K562 (cell line): Measurements from ENCODE around the gene RPL10A. TPM values are rescaled to one million over a fixed set of nuclear protein-coding genes. Genes with fewer than 3 reads are reported as not detected.

Source experiments
- CBFA2T3 ChIP-seq: fragments of 450-650 bp; IDR thresholded peaks from 2 replicates; pipeline ENCODE4 v1.6.1; 2017
- HDAC2 ChIP-seq: fragments of 450-650 bp; IDR thresholded peaks from 2 replicates; pipeline ENCODE4 v1.6.1; 2016; ENCODE audit warnings: mild to moderate bottlenecking
- SRSF3 ChIP-seq: fragments of 200-400 bp; formaldehyde crosslinking; IDR thresholded peaks from 2 replicates; pipeline ENCODE4 v1.6.1; 2016; ENCODE audit warnings: mild to moderate bottlenecking, low read length, moderate library complexity; ENCODE audit not compliant: insufficient read depth
- ZBTB8A ChIP-seq: fragments of 450-650 bp; IDR thresholded peaks from 2 replicates; pipeline ENCODE4 v1.6.1; 2018; ENCODE audit warnings: mild to moderate bottlenecking, moderate library complexity; ENCODE audit not compliant: partially characterized antibody
- ZEB2 ChIP-seq: fragments of 450-650 bp; IDR thresholded peaks from 2 replicates; pipeline ENCODE4 v1.6.1; 2016
- ZFP36 ChIP-seq: fragments of 150-350 bp; IDR thresholded peaks from 2 replicates; pipeline ENCODE4 v1.6.1; 2018; ENCODE audit warnings: low read length, low read depth; ENCODE audit not compliant: partially characterized antibody
- polyA plus RNA-seq, 8 experiments: library from polyadenylated mRNA; depleted of rRNA in 4 of 8; stranded (reverse) in 5 of 8; unstranded in 3 of 8; fragments of >200 nt; fragmentation: Nextera tagmentation in 2 of 8; fragmentation: Illumina TruSeq in 1 of 8; extraction: Ambion mirVana in 2 of 8; extraction: Trizol in 1 of 8; gene quantifications; 2 replicates each; pipeline versions ENCODE4 v1.2.1 to v1.2.3, GENCODE V29; 2011 to 2014; ENCODE audit warnings: inconsistent platforms in 1 of 8, missing spikeins in 1 of 8
- total RNA-seq, 7 experiments: library from RNA; depleted of rRNA in 6 of 7; stranded (reverse); fragments of >200 nt in 6 of 7; fragmentation: Illumina TruSeq in 2 of 7; extraction: Trizol in 2 of 7; gene quantifications; 2 replicates each; pipeline versions ENCODE4 v1.2.1 to v1.2.3, GENCODE V29; 2011 to 2021; ENCODE audit warnings: low replicate concordance in 1 of 7
- TF ChIP-seq, protein P1 (sequence below): fragments of 200-600 bp; sonication (generic); IDR thresholded peaks from one replicate; pipeline ENCODE4 v1.6.1; 2012; ENCODE audit warnings: mild to moderate bottlenecking, low read depth, low read length, inconsistent platforms
- TF ChIP-seq, protein P2 (sequence below): fragments of 250-450 bp; sonication (Bioruptor Pico); IDR thresholded peaks from 2 replicates; pipeline ENCODE4 v1.8.0; 2021; ENCODE audit warnings: moderate library complexity, mild to moderate bottlenecking, inconsistent platforms

RPL10A gene
- total and polyA plus RNA-seq, 9 of the 15 experiments (the other 6 are each of a cell fraction or from before 2014, with no cell fraction given): 1,589 to 3,237 (median 2,116) TPM

DNA sequence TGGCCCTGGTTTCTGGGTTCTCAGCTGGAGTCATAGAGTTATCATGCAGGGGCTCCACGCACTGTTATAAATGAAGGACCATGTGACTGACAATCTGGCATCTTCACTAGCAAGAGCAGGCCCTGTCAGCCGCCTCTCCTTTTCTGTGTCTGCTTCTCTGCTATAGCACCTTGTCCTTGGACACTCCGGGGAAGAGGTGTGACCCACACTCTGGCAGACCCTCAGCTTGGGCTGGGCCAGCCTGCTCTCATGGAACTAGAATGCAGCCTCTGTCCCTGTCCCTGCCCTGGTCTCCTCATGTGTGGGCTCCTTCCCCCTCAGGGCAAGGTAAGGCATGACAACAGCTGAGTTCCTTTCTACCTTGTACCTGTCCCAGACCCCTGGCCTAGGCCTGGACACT lies 27.0 kb upstream of the RPL10A start (continued):
- TF ChIP-seq, protein P1, sequence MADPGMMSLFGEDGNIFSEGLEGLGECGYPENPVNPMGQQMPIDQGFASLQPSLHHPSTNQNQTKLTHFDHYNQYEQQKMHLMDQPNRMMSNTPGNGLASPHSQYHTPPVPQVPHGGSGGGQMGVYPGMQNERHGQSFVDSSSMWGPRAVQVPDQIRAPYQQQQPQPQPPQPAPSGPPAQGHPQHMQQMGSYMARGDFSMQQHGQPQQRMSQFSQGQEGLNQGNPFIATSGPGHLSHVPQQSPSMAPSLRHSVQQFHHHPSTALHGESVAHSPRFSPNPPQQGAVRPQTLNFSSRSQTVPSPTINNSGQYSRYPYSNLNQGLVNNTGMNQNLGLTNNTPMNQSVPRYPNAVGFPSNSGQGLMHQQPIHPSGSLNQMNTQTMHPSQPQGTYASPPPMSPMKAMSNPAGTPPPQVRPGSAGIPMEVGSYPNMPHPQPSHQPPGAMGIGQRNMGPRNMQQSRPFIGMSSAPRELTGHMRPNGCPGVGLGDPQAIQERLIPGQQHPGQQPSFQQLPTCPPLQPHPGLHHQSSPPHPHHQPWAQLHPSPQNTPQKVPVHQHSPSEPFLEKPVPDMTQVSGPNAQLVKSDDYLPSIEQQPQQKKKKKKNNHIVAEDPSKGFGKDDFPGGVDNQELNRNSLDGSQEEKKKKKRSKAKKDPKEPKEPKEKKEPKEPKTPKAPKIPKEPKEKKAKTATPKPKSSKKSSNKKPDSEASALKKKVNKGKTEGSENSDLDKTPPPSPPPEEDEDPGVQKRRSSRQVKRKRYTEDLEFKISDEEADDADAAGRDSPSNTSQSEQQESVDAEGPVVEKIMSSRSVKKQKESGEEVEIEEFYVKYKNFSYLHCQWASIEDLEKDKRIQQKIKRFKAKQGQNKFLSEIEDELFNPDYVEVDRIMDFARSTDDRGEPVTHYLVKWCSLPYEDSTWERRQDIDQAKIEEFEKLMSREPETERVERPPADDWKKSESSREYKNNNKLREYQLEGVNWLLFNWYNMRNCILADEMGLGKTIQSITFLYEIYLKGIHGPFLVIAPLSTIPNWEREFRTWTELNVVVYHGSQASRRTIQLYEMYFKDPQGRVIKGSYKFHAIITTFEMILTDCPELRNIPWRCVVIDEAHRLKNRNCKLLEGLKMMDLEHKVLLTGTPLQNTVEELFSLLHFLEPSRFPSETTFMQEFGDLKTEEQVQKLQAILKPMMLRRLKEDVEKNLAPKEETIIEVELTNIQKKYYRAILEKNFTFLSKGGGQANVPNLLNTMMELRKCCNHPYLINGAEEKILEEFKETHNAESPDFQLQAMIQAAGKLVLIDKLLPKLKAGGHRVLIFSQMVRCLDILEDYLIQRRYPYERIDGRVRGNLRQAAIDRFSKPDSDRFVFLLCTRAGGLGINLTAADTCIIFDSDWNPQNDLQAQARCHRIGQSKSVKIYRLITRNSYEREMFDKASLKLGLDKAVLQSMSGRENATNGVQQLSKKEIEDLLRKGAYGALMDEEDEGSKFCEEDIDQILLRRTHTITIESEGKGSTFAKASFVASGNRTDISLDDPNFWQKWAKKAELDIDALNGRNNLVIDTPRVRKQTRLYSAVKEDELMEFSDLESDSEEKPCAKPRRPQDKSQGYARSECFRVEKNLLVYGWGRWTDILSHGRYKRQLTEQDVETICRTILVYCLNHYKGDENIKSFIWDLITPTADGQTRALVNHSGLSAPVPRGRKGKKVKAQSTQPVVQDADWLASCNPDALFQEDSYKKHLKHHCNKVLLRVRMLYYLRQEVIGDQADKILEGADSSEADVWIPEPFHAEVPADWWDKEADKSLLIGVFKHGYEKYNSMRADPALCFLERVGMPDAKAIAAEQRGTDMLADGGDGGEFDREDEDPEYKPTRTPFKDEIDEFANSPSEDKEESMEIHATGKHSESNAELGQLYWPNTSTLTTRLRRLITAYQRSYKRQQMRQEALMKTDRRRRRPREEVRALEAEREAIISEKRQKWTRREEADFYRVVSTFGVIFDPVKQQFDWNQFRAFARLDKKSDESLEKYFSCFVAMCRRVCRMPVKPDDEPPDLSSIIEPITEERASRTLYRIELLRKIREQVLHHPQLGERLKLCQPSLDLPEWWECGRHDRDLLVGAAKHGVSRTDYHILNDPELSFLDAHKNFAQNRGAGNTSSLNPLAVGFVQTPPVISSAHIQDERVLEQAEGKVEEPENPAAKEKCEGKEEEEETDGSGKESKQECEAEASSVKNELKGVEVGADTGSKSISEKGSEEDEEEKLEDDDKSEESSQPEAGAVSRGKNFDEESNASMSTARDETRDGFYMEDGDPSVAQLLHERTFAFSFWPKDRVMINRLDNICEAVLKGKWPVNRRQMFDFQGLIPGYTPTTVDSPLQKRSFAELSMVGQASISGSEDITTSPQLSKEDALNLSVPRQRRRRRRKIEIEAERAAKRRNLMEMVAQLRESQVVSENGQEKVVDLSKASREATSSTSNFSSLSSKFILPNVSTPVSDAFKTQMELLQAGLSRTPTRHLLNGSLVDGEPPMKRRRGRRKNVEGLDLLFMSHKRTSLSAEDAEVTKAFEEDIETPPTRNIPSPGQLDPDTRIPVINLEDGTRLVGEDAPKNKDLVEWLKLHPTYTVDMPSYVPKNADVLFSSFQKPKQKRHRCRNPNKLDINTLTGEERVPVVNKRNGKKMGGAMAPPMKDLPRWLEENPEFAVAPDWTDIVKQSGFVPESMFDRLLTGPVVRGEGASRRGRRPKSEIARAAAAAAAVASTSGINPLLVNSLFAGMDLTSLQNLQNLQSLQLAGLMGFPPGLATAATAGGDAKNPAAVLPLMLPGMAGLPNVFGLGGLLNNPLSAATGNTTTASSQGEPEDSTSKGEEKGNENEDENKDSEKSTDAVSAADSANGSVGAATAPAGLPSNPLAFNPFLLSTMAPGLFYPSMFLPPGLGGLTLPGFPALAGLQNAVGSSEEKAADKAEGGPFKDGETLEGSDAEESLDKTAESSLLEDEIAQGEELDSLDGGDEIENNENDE: no peak
- TF ChIP-seq, protein P2, sequence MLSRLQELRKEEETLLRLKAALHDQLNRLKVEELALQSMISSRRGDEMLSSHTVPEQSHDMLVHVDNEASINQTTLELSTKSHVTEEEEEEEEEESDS (CRISPR knock-in tag): no peak
- TF ChIP-seq ZFP36: no peak
- TF ChIP-seq CBFA2T3: no peak
- TF ChIP-seq SRSF3: no peak
- no peak for TF ChIP-seq HDAC2
- no peak for TF ChIP-seq ZEB2
- TF ChIP-seq ZBTB8A: no peak
